GM23248 (cell line): ENCODE results near the gene LECT2. TPM values are rescaled to one million over a fixed set of nuclear protein-coding genes. Genes with fewer than 3 reads are reported as not detected.

ENCODE experiments used
- DNase-seq: peaks from one replicate; pipeline ENCODE4 v3.0.0-alpha.2; 2015
- H2AFZ ChIP-seq: fragments of 200-600 bp; sonication (generic); 2 replicates; pipeline ENCODE4 v1.6.1; 2016; ENCODE audit warnings: antibody characterized with exemption
- H3F3A ChIP-seq: fragments of 200-600 bp; sonication (generic); 2 replicates; pipeline ENCODE4 v1.6.1; 2016; ENCODE audit warnings: mild to moderate bottlenecking, antibody characterized with exemption, mixed run types; ENCODE audit not compliant: insufficient read depth
- H3K27ac ChIP-seq: fragments of 200-600 bp; sonication (generic); 2 replicates; pipeline ENCODE4 v1.5.1; 2016; ENCODE audit warnings: mild to moderate bottlenecking
- H3K27me3 ChIP-seq: fragments of 200-600 bp; sonication (generic); replicated peaks from 2 replicates; pipeline ENCODE4 v1.6.1; 2016; ENCODE audit warnings: mild to moderate bottlenecking; ENCODE audit not compliant: insufficient read depth
- H3K36me3 ChIP-seq: fragments of 200-600 bp; sonication (generic); 2 replicates; pipeline ENCODE4 v1.6.1; 2016; ENCODE audit warnings: low read depth, mild to moderate bottlenecking
- H3K4me1 ChIP-seq: fragments of 200-600 bp; sonication (generic); 2 replicates; pipeline ENCODE4 v1.6.1; 2016; ENCODE audit warnings: mild to moderate bottlenecking; ENCODE audit not compliant: insufficient read depth
- H3K4me2 ChIP-seq: fragments of 200-600 bp; sonication (generic); one replicate; pipeline ENCODE4 v1.6.1; 2016; ENCODE audit warnings: mild to moderate bottlenecking; ENCODE audit not compliant: unreplicated experiment
- H3K4me3 ChIP-seq: fragments of 200-600 bp; sonication (generic); 2 replicates; pipeline ENCODE4 v1.5.1; 2016; ENCODE audit warnings: mild to moderate bottlenecking
- H3K79me2 ChIP-seq: fragments of 200-600 bp; sonication (generic); 2 replicates; pipeline ENCODE4 v1.6.1; 2016; ENCODE audit warnings: mild to moderate bottlenecking; ENCODE audit not compliant: insufficient read depth
- H3K9ac ChIP-seq: fragments of 200-600 bp; sonication (generic); 2 replicates; pipeline ENCODE4 v1.6.1; 2016; ENCODE audit warnings: mild to moderate bottlenecking
- H3K9me2 ChIP-seq: fragments of 200-600 bp; sonication (generic); 2 replicates; pipeline ENCODE4 v1.6.1; 2016; ENCODE audit warnings: mixed run types, mild to moderate bottlenecking, moderate library complexity; ENCODE audit not compliant: insufficient read depth
- H3K9me3 ChIP-seq: fragments of 200-600 bp; sonication (generic); one replicate; pipeline ENCODE4 v1.6.1; 2017; ENCODE audit warnings: low read depth
- H4K20me1 ChIP-seq: fragments of 200-600 bp; sonication (generic); 2 replicates; pipeline ENCODE4 v1.6.0; 2016; ENCODE audit not compliant: insufficient read depth
- EZH2 ChIP-seq: fragments of 200-600 bp; sonication (generic); IDR thresholded peaks from 2 replicates; pipeline ENCODE4 v1.6.1; 2018; ENCODE audit warnings: antibody characterized with exemption, mild to moderate bottlenecking; ENCODE audit not compliant: insufficient read depth, poor library complexity, severe bottlenecking
- EZH2phosphoT487 ChIP-seq: fragments of 200-600 bp; sonication (generic); IDR thresholded peaks from 2 replicates; pipeline ENCODE4 v1.6.1; 2018; ENCODE audit warnings: antibody characterized with exemption, moderate library complexity, mild to moderate bottlenecking, low read depth; ENCODE audit not compliant: insufficient read depth
- WGBS, 2 experiments: methylation state at CpG; one replicate each; pipeline ENCODE4 v1.1.6; 2015 to 2017; ENCODE audit warnings: low lambda C conversion rate in 2 of 2, low coverage in 1 of 2; ENCODE audit errors: missing lambda C conversion rate in 2 of 2; 5-methylcytosine and 5-hydroxymethylcytosine counted together
- in situ Hi-C: fragments of 300-500 bp; cut with MboI; formaldehyde crosslinking; loops from 2 replicates; pipeline ENCODE4 v1.15.0; 2020
- polyA plus RNA-seq: library from polyadenylated mRNA; unstranded; fragments of >200 nt; fragmentation: Nextera tagmentation; extraction: Ambion mirVana; gene quantifications from 2 replicates; pipeline ENCODE4 v1.2.1, GENCODE V29; 2016
- total RNA-seq: library from RNA; depleted of rRNA; stranded (reverse); fragments of >200 nt; shearing (Covaris generic); gene quantifications from 2 replicates; pipeline ENCODE4 v1.2.3, GENCODE V29; 2014

Gene LECT2
- total and polyA plus RNA-seq, 2 experiments from 2014 or later, result 0.32 to 0.41 TPM

GRCh38 chr5:135944564-135944963 is 10.2 kb downstream of the LECT2 start:
- in situ Hi-C loops, result no loop called here
- TF ChIP-seq EZH2 (no peak), EZH2phosphoT487 (no peak)
- H4K20me1 ChIP-seq, result no peaks in the 10 kb centered on the region

DNA sequence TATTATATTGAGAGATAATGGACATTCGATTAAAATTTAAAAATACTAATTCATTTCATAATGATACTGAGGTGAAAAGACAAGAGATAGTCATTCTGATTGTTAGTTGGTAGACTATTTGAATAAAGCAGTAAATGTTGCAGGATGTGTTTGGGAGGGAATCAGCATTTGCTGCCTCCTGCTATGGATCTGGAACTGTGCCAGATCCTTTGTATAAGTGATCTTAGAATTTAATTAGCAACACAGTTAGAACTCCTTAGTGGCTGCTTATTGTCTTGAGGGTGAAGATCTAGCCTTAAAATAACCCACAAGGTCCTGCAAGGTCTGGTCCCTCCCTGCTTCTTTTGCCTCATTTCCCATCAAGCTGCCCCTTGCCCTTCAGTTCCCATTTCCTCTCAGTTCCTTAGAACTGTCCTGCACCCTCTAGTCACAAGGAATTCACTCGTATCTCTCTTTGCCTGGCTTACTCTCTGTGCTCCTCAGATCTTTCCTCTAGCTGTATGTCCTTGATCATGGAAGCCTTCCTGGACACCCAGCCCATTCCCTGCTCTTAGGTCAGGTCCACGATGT is 12.5 kb downstream of the LECT2 start:
- Histone ChIP-seq H3K27me3 (no peaks in the 10 kb centered on the region), H3F3A (peaks cover 10% of the 10 kb centered on the region; the same call in 1 of the 2 replicates), H4K20me1 (no peaks in the 10 kb centered on the region), H3K27ac (no peak overlapping the region), H3K9me3 (no peaks in the 10 kb centered on the region), H3K9ac (no peak overlapping the region), H3K4me3 (no peak overlapping the region), H3K36me3 (no peaks in the 10 kb centered on the region), H3K79me2 (no peaks in the 10 kb centered on the region), H3K4me2 (no peak overlapping the region), H3K4me1 (peaks cover 12% of the 10 kb centered on the region; the same call in 1 of the 2 replicates), H2AFZ (no peak overlapping the region), H3K9me2 (no peaks in the 10 kb centered on the region)
- in situ Hi-C loops, result no loop called here
- no peak for DNase-seq
- TF ChIP-seq EZH2 (no peak), EZH2phosphoT487 (no peak)
- WGBS, 2 experiments, result 95 to 97% methylated on average over 3 of the region's 3 CpGs

More at GRCh38 chr5:135944564-135944963, 10.2 kb downstream of the LECT2 start:
- H3F3A ChIP-seq, result peaks cover 10% of the 10 kb centered on the region; the same call in 1 of the 2 replicates
- H3K9me3 ChIP-seq, result no peaks in the 10 kb centered on the region
- peaks cover 12% of the 10 kb centered on the region; the same call in 1 of the 2 replicates for H3K4me1 ChIP-seq
- H3K4me2 ChIP-seq, result no peak overlapping the region
- H3K79me2 ChIP-seq, result no peaks in the 10 kb centered on the region
- H3K4me3 ChIP-seq, result no peak overlapping the region
- DNase-seq, result no peak
- no peaks in the 10 kb centered on the region for H3K9me2 ChIP-seq
- no peak overlapping the region for H3K27ac ChIP-seq
- H3K36me3 ChIP-seq, result no peaks in the 10 kb centered on the region
- no peak overlapping the region for H3K9ac ChIP-seq
- no peaks in the 10 kb centered on the region for H3K27me3 ChIP-seq
- H2AFZ ChIP-seq, result no peak overlapping the region

GRCh38 chr5:135941711-135942110 is 13.1 kb downstream of the LECT2 start:
- TF ChIP-seq EZH2phosphoT487, result no peak
- TF ChIP-seq EZH2, result no peak
- in situ Hi-C loops, result no loop called here
- Histone ChIP-seq H3K9me2 (no peaks in the 10 kb centered on the region), H2AFZ (no peak overlapping the region), H3K27me3 (no peaks in the 10 kb centered on the region), H3K4me1 (peaks cover 12% of the 10 kb centered on the region; the same call in 1 of the 2 replicates), H3K27ac (no peak overlapping the region), H3K4me2 (no peak overlapping the region), H3K36me3 (no peaks in the 10 kb centered on the region), H3F3A (peaks cover 10% of the 10 kb centered on the region; the same call in 1 of the 2 replicates), H3K9ac (no peak overlapping the region), H3K9me3 (no peaks in the 10 kb centered on the region), H4K20me1 (no peaks in the 10 kb centered on the region), H3K79me2 (no peaks in the 10 kb centered on the region), H3K4me3 (no peak overlapping the region)
- DNase-seq, result no peak
- 94 to 97% methylated on average over 2 of the region's 2 CpGs for WGBS, 2 experiments

- no peak for DNase-seq
- H3K9ac ChIP-seq, result no peak overlapping the region
- no peaks in the 10 kb centered on the region for H3F3A ChIP-seq
- WGBS, 2 experiments, result 92 to 95% methylated on average over 5 of the region's 5 CpGs
- no peaks in the 10 kb centered on the region for H3K9me3 ChIP-seq
- no peaks in the 10 kb centered on the region for H3K27me3 ChIP-seq
- H3K79me2 ChIP-seq, result no peaks in the 10 kb centered on the region
- no peak overlapping the region for H3K27ac ChIP-seq
- no peaks in the 10 kb centered on the region for H4K20me1 ChIP-seq
- H3K4me1 ChIP-seq, result no peaks in the 10 kb centered on the region
- TF ChIP-seq EZH2, result no peak
- TF ChIP-seq EZH2phosphoT487, result no peak
- H3K4me3 ChIP-seq, result no peak overlapping the region
- in situ Hi-C loops, result no loop called here
- no peaks in the 10 kb centered on the region for H3K36me3 ChIP-seq
- H3K4me2 ChIP-seq, result no peak overlapping the region
- H2AFZ ChIP-seq, result no peak overlapping the region
- no peaks in the 10 kb centered on the region for H3K9me2 ChIP-seq
Observed at GRCh38 chr5:135937245-135937911, 17.4 kb downstream of the LECT2 start.
